Stomach (tissue), 9 donors: ENCODE data around the gene TSHZ1. TPM values are rescaled to one million over a fixed set of nuclear protein-coding genes. Genes with fewer than 3 reads are reported as not detected.
A peak's percentile ranks its signal among the peaks of the same experiment; 100 is the strongest.

Source experiments
- DNase-seq, 2 donors: peaks; one replicate each; pipeline versions ENCODE4 v3.0.0 to v3.0.0-alpha.2; 2013 to 2019
- H3K27ac ChIP-seq, 5 donors: fragments of 200-600 bp in 4 of 5; sonication (generic) in 4 of 5; one replicate each; pipeline ENCODE4 v1.5.1; 2013 to 2019; ENCODE audit warnings: mild to moderate bottlenecking in 1 of 5, moderate library complexity in 1 of 5
- H3K27me3 ChIP-seq, 3 donors: fragments of 200-600 bp; sonication (generic); one replicate each; pipeline ENCODE4 v1.5.1; 2017 to 2019; ENCODE audit warnings: mixed run types in 1 of 3
- H3K36me3 ChIP-seq, 4 donors: fragments of 200-600 bp; sonication (generic); 1 replicate in 3 of 4; 2 replicates in 1 of 4; pipeline ENCODE4 v1.5.1; 2016 to 2019
- H3K4me1 ChIP-seq, 4 donors: fragments of 200-600 bp; sonication (generic); one replicate each; pipeline ENCODE4 v1.5.1; 2016 to 2019
- H3K4me3 ChIP-seq, 4 donors: fragments of 200-600 bp; sonication (generic) in 3 of 4; one replicate each; pipeline ENCODE4 v1.5.1; 2016 to 2019; ENCODE audit warnings: mild to moderate bottlenecking in 1 of 4
- H3K9me3 ChIP-seq, 4 donors: fragments of 200-600 bp; sonication (generic); one replicate each; pipeline ENCODE4 v1.5.1; 2016 to 2019
- CTCF ChIP-seq, 7 experiments: fragments of 450-650 bp in 4 of 7; fragments of 200-600 bp in 3 of 7; sonication (generic) in 3 of 7; IDR thresholded peaks; one replicate each; pipeline ENCODE4 v1.5.1; 2016 to 2019; ENCODE audit warnings: antibody characterized with exemption in 7 of 7, control low read depth in 2 of 7, mild to moderate bottlenecking in 1 of 7
- EP300 ChIP-seq: sonication (generic); formaldehyde crosslinking; IDR thresholded peaks from one replicate; pipeline ENCODE4 v1.6.1; 2017; ENCODE audit warnings: antibody characterized with exemption
- POLR2A ChIP-seq, 4 donors: fragments of 450-650 bp; IDR thresholded peaks; one replicate each; pipeline ENCODE4 v1.6.1; 2016; ENCODE audit warnings: antibody characterized with exemption in 4 of 4, control low read depth in 2 of 4, mild to moderate bottlenecking in 1 of 4, moderate library complexity in 1 of 4
- POLR2AphosphoS5 ChIP-seq, 3 donors: sonication (generic); formaldehyde crosslinking; IDR thresholded peaks; one replicate each; pipeline ENCODE4 v1.6.1; 2016; ENCODE audit warnings: antibody characterized with exemption in 3 of 3
- WGBS, 5 donors: extraction: QIAGEN DNeasy Blood & Tissue Kit in 3 of 5; methylation state at CpG; one replicate each; pipeline versions ENCODE4 v1.1.5 to v1.1.7; 2013 to 2018; 5-methylcytosine and 5-hydroxymethylcytosine counted together
- intact Hi-C: fragments of 100-400 bp; cut with DNase I; formaldehyde crosslinking; loops from one replicate; pipeline ENCODE4 v1.15.1; 2023; ENCODE audit warnings: low total_unique reads
- polyA plus RNA-seq, 3 donors: library from polyadenylated mRNA; stranded (reverse); fragments of 200-250 nt; gene quantifications; one replicate each; pipeline ENCODE4 v1.2.3, GENCODE V29; 2013
- total RNA-seq, 5 donors: library from RNA; depleted of rRNA; stranded (reverse); fragments of >200 nt; gene quantifications; one replicate each; pipeline versions ENCODE4 v1.1.0 to v1.2.3, GENCODE V29; 2014 to 2016
- donor health status: healthy with polysubstance abuse.
- donor health status: Bipolar disorder and iron deficiency.
- donor health status: healthy.

The TSHZ1 gene
- total and polyA plus RNA-seq, 8 donors, result 4.2 to 21.0 (median 8.2) TPM

- peak in 1 of 2 donors; percentile 69 for DNase-seq
- TF ChIP-seq POLR2AphosphoS5 (IDR thresholded peaks at IDR 0.05) (no peak), CTCF (IDR thresholded peaks at IDR 0.05) (no peak), EP300 (no peak), POLR2A (IDR thresholded peaks at IDR 0.05) (no peak)
- peaks cover 0 to 25% (median 20%) of the 10 kb centered on the region in 4 donors for H3K36me3 ChIP-seq
- peaks cover 0 to 7% (median 0%) of the 10 kb centered on the region in 3 donors for H3K27me3 ChIP-seq
- peak overlapping the region in 4 of 5 donors; percentile 58 to 98 (median 96) for H3K27ac ChIP-seq
- peak overlapping the region; percentile 49 to 97 (median 66) for H3K4me3 ChIP-seq
- no peaks in the 10 kb centered on the region for H3K9me3 ChIP-seq
- intact Hi-C loops, result no loop called here
- WGBS, 5 donors, result 21 to 53% (median 31%) methylated on average over 23 to 35 of the region's 35 CpGs
- peaks cover 40 to 87% (median 64%) of the 10 kb centered on the region in 4 donors for H3K4me1 ChIP-seq
These were observed 6.3 kb upstream of the TSHZ1 start for GRCh38 chr18:75204269-75204731.

GRCh38 chr18:75204732-75205513 lies 5.7 kb upstream of the TSHZ1 start:
- Histone ChIP-seq H3K27me3 (peaks cover 0 to 7% (median 0%) of the 10 kb centered on the region in 3 donors), H3K36me3 (peaks cover 0 to 19% (median 14%) of the 10 kb centered on the region in 4 donors), H3K27ac (peak overlapping the region; percentile 25 to 98 (median 96)), H3K9me3 (no peaks in the 10 kb centered on the region), H3K4me3 (peak overlapping the region; percentile 49 to 97 (median 66)), H3K4me1 (peaks cover 40 to 83% (median 63%) of the 10 kb centered on the region in 4 donors)
- intact Hi-C loops, result no loop called here
- 18 to 50% (median 30%) methylated on average over 53 to 75 of the region's 75 CpGs for WGBS, 5 donors
- TF ChIP-seq POLR2AphosphoS5 (IDR thresholded peaks at IDR 0.05) (no peak), CTCF (IDR thresholded peaks at IDR 0.05) (no peak), EP300 (no peak), POLR2A (IDR thresholded peaks at IDR 0.05) (no peak)
- no peak for DNase-seq

- intact Hi-C loops, result no loop called here
- Histone ChIP-seq H3K27me3 (peaks cover 0 to 7% (median 0%) of the 10 kb centered on the region in 3 donors), H3K36me3 (peaks cover 0 to 12% (median 7%) of the 10 kb centered on the region in 4 donors), H3K27ac (peak overlapping the region in 4 of 5 donors; percentile 58 to 98 (median 96)), H3K4me1 (peaks cover 40 to 82% (median 66%) of the 10 kb centered on the region in 4 donors), H3K4me3 (peak overlapping the region; percentile 49 to 97 (median 66)), H3K9me3 (no peaks in the 10 kb centered on the region)
- 63 to 78% (median 71%) methylated on average over 16 of the region's 16 CpGs for WGBS, 5 donors
- TF ChIP-seq POLR2AphosphoS5 (IDR thresholded peaks at IDR 0.05) (no peak), EP300 (no peak), POLR2A (IDR thresholded peaks at IDR 0.05) (no peak), CTCF (IDR thresholded peaks at IDR 0.05) (no peak)
- peak in 1 of 2 donors; percentile 64 for DNase-seq
These were observed 5.0 kb upstream of the TSHZ1 start for GRCh38 chr18:75205514-75206132.
